Activated effector memory CD4-positive, alpha-beta T cell treated with anti-CD3 and anti-CD28 coated beads, Interleukin-2, amount 50 U/mL, for 16 hours (primary cell): ENCODE measurements around the gene SIX5.

Experiments used
- DNase-seq: peaks from one replicate; pipeline ENCODE4 v3.0.0-alpha.2; 2020

The SIX5 gene

DNA sequence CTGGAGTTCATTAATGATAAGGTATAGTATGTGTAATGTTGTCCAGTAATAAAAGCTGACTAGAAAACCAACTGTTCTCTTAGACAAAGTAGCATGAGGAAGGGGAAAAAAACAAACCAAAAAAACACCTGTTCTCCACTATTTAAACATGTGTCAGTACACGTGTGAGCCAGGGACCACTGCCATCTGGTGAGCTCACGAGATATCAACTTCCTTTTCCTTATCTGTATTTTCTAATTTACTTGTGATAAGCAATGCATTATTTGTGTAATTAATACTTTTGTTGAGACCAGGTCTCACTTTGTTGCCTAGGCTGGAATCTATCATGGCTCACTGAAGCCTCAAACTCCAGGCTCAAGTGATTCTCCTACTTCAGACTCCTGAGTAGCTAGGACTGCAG lies 4.3 kb upstream of the SIX5 start:
- DNase-seq: no peak

GRCh38 chr19:45772912-45773311 lies 3.9 kb upstream of the SIX5 start:
- no peak for DNase-seq

DNA sequence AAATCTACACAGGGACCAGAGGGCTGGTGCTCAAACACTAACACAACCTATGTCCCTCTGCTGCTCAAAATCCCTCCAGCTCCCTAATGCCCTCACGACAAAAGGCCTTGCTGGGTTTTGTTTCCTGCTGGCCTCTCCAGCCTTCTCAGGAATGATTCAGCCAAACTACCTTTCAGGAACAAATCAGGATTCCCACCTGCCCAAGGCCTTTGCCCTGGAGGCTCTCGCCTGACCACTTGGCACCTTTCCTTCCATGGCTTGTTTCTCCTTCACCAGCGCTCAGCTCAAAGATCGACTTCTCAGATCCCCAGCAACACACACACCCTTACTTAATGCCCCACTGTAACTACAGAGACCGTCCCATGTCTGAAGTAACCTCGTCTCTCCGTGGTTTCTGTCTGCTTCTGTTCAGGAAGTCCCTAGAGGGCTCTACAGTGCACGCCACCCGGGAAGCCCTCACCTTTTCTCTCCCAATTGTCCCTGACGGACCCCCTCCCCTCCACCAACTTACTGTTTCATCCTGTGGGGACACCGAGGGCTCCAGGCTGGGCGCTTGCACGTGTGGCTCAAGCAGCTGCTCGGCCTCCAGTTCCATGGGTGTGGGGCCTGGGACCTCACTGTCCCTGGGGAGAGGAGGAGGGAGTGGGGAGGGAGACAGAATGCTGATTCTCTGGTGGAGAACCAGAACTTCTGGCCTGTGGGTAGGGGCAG lies 3.2 kb upstream of the SIX5 start:
- no peak for DNase-seq

GRCh38 chr19:45771311-45771933 lies 2.4 kb upstream of the SIX5 start:
- DNase-seq: no peak

- peak; percentile 97 for DNase-seq
These were observed 1.4 kb upstream of the SIX5 start for GRCh38 chr19:45770192-45771101.

- no peak for DNase-seq
These were observed 754 bp upstream of the SIX5 start for GRCh38 chr19:45769821-45770191.

DNA sequence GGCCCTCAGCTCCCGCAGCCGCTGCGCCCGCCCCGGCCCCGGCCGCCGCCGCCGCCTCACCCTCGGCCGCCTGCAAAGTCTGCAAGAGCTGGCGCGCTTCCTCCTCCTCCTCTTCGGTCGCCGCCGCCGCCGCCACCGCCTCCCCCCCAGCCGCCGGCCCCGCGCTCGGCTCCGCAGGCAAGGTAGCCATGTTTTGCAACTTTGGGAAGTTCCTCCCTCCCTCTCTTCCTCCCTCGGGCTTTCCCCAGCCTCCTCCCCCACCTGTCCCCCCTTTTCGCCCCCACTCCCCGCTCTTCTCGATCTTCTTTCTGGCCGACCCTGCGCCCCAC lies 433 bp downstream of the SIX5 start:
- peak; percentile 80 for DNase-seq

GRCh38 chr19:45767881-45768654 lies 984 bp downstream of the SIX5 start:
- no peak for DNase-seq

DNA sequence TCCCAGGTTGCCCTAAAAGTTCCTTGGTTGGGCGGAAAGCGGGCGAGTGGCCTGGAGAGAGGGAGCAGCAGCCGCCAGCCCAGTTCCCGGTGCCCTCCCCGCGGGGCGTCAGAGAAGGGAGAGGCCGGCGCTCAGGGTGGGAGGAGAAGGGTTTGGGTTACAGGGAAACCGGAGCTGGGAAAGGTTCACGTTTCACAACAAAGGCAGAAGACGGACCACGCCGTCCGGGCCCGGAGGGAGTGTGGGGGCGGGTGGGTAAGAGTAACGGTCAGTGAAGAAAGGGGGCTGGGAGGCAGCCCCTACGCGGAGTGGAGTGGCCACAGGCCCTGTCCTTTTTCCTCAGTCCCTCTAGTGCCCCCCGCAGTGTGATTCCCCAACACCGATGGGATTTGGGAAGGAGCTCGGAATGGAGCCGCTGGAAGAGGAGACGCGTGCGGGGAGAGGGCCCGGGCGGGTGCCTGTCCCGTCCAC lies 1.6 kb downstream of the SIX5 start:
- DNase-seq: no peak

DNA sequence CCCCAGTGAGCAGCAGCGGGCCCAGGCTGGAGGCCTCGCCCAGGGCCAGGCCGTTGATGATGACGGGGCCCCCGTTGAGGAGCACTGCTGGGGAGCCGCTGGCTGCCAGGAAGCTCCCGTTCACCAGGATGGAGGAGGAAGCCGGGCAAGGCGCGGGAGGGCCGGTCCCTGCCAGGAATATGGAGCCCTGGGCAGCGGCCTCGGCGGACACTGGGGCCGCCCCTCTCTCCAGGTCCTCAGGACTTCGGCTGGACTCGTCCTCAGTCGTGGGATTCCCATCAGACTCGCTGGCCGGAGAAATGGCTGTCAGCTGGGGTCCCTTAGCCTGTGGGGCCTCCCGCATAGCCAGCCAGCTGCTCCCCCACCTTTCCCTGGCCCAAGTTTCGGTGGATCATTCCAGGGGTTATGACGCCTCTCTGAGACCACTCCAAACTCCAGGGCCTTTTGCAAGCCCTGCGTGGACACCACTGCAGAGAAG lies 2.1 kb downstream of the SIX5 start:
- no peak for DNase-seq

DNA sequence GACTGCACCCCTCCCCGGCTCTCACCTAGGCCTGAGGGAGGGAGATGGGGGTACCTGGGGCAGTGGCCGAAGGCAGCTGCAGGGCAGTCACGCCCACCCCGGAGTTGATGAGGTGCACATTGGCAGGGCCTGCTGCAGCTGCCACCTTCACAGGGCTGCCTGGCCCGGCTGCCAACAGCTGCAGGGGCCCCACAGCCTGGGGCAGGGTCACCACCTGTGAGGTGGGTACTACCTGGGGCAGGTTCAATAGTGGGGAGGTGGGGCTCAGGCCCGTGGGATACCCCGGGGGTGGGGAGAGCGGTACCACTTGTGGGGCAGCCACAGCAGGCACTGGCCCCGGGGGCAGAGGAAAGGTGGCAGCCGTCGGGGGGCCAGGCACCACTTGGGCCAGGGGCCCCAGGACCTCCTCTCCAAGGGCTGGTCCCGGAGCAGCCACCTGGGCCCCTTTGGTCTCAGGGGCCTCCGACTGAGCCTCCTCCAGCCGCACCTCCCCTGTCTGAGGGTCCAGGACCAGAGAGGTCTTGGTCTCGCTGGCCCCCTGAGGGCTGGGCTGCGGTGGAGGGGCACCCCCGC lies 2.7 kb downstream of the SIX5 start:
- DNase-seq: no peak

- DNase-seq: no peak
These were observed 3.3 kb downstream of the SIX5 start for GRCh38 chr19:45765702-45766295.

DNA sequence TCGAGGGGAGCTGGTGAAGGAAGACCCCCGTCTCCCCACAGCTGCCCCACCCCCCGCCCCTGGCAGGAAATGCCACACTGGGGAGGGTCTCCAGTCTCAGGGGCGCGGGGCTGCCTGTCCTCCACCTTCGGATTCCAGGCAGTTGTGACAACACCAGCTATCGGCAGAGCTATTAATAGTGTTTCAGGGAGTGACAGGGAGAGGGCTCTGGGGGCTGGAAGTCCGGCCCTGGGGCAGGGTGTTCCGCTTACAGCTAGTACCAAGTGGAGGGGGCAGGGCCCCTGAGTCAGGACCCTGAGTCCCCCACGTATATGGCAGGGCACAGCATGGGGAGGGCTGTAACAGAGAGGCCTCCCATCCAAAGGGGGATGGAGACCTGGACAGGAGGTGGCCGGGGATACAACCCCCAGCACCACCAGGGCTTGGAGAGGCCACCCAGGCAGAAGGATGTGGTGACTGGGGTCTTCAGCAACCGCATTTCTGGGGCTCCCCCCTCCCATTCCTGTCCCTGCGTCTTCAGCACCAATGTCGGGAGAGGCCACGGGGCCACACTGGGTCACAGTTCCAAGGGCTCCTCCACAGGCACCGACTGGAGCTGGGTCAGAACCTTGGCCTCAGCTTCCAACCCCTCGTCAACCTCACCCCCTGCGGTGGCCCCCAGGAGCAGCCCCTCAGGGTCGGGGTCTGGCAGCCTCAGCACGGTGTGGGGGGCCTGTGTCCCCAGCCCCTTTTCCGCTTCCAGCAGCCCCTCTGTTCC lies 3.9 kb downstream of the SIX5 start:
- DNase-seq: no peak

GRCh38 chr19:45764475-45764874 lies 4.6 kb downstream of the SIX5 start:
- no peak for DNase-seq

DNA sequence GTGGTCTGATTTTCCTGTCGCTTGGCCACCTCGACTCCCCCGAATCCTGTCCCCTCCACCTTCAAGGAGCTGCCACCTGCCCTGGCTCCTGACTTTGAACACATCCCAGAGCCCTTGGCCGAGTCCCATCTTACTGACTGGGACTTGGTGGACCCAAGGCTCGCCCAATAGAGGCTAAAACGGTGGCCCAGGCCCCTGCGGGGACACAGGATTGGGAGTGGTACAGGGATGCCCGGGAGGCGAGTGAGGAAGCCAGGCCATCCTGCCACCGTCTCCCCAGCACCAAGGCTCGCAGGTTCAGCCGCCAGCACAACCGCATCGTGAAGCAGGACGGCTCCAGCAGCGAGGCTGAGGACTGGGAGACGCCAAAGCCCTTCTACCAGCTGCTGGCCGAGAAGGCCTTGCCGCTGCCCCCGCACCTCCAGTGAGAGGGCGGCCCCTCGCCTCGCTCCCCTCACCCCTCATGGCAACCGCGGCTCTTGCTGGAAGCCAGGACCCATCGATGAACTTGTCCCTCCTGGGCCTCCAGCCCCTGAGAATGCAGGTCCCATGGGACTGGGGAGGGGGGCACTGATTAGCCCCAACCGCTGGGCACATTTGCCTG lies 5.3 kb downstream of the SIX5 start:
- no peak for DNase-seq

DNA sequence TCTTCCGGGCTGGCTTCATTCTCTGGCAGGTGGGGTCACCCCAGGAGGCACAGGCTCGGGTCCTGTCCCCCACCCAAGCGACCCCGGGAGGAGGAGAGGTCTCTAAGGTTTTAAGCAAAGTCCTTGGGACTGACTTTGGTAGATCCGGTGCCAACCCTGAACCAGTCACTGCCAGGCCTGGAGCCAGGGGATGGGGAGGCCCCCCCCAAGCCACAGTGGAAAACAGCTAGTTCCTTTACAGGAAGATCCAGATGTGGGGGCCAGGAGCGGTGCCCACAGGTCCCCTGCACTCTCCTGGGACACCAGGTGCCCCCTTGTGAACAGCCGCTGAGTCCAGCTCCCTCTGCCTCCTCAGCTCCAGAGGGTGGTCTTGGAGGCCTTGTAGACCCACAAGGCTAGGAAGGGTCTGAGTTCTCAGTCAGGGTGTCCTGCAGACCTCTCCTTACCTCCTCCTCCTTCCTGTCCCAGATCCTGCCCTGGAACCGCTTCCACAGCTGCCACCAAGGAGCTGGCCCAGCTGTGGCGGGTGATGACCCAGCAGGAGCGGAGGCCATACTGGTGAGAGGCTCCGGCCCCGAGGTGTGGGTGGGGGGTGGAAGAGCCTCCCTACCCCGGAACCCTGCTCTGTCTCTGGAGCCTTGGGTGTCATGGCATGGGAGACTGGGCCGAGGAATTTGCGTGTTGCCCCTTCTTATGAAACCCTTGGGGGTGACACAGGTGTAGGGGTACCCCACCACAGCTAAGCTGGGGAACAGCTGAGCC lies 6.0 kb downstream of the SIX5 start:
- DNase-seq: no peak

GRCh38 chr19:45761714-45762113 lies 7.3 kb downstream of the SIX5 start:
- DNase-seq: no peak

GRCh38 chr19:45758921-45759320 lies 10.1 kb downstream of the SIX5 start:
- no peak for DNase-seq

DNA sequence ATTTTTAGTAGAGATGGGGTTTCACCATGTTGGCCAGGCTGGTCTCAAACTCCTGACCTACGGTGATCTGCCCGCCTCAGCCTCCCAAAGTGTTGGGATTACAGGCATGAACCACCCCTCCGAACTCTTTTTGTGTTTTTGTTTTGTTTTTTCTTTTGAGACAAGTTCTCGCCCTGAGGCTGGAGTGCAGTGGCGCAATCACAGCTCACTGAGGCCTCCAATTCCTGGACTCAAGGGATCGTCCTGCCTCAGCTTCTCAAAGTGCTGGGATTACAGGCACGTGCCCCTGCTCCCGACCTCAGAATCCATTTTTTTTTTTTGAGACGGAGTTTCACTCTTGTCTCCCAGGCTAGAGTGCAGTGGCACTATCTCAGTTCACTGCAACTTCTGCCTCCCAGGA lies 11.4 kb downstream of the SIX5 start:
- DNase-seq: no peak

DNA sequence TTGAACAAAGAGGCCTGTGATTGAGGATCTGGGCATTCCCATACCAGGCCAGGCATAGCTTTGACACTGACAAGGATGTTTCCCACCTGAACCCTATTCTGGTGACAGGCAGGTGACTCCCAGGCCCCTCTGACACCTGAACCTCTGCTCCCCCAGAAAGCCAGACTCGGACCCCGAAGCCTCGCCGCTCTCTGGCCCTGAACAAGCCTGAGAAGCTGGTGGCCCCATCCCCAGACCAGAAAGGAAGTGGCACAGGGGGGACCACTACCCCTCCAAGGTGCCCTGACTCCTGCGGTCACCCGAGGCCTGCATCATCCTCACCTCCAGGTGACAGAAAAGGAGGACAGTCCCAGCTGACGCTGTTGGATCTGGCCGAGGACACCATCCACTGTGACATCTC lies 14.7 kb downstream of the SIX5 start:
- DNase-seq: no peak
